ENCODE measurements around the gene LILRB3.
"Not testable (repeated sequence)": the region's sequence is repeated elsewhere in the genome, so short reads cannot be mapped to it uniquely, and the experiment has no call there.

LILRB3 gene

DNA sequence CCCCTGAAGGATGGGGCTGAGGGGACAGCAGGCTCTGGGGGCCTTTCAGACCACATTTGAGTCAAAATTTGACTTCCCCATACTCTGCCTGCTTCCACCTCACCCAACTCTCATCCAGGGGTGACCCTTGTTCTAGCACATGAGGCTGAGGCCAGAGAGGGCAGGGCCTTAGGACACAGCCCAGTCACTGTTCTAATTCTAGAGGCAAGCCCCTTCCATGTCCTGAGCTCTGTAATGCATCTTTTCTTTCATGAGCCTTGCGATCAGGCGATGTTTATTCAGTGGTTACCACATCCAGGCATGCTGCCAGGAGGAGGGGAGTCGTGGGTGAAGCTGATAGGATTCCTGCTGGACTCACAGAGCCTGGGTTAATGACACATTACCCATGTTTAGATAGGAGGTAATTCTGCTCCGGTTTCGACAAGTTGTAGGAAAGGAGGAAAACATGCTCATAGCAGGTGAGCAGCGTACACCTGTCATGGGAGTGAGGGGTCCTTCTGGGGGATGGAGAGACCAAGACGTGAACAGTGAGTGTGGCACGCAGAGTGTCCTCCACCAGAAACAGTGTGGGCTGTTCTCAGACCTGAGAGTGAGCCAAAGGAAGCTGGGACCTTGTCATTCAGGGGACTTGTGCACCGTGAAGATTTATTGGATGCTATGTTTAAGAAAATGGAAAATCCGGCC, 12.9 kb downstream of the LILRB3 start:
- DNase-seq (ENCODE audit: low spot score), result peak; percentile 97

- DNase-seq (ENCODE audit: low spot score), result no peak
Observed at GRCh38 chr19:54209058-54209810, 13.6 kb downstream of the LILRB3 start.

GRCh38 chr19:54208784-54209057, 14.1 kb downstream of the LILRB3 start:
- peak; percentile 22 for DNase-seq (ENCODE audit: low spot score)

GRCh38 chr19:54207983-54208783, 14.6 kb downstream of the LILRB3 start:
- peak; percentile 20 for DNase-seq (ENCODE audit: low spot score)

- DNase-seq (ENCODE audit: low spot score), result no peak
Observed at GRCh38 chr19:54207676-54207982, 15.2 kb downstream of the LILRB3 start.

- DNase-seq (ENCODE audit: low spot score), result not testable (repeated sequence)
Observed at GRCh38 chr19:54207193-54207592, 15.6 kb downstream of the LILRB3 start.

GRCh38 chr19:54206831-54207177, 16.0 kb downstream of the LILRB3 start:
- no peak for DNase-seq (ENCODE audit: low spot score)

GRCh38 chr19:54206030-54206830, 16.6 kb downstream of the LILRB3 start:
- no peak for DNase-seq (ENCODE audit: low spot score)

DNA sequence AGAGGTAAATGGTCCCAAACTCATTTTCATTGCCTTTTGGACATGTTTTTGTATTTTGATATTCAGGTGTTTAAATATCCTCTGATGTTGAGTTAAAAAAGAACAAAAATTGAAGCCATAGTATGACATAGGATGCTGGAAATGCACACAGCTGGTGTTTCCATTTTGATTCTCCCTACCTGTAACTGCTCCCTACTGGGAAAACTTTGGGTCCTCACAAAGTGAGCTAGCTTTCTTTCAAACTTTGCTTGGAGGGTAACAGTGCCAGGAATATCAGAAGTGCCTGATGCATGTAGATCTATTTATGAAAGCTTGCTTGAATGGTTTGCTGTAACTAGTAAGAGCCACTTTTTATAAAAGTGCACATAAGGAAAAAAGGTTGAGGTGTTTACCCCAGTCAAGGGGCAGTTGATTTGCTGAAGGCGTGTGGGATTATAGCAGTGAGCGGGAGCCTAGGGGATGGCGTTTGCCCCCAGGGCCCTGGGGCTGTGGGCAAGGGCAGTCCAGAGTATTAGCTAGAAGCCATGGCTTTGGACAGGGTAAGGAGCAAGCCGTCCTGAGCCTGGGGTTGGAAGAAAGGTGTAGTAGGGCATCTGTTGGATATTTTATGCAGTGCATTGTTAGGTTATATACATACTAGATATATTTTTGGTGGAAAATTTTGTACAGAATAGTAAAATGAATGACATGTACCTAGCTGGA, 17.9 kb downstream of the LILRB3 start:
- DNase-seq (ENCODE audit: low spot score), result no peak

GRCh38 chr19:54203151-54203611, 19.6 kb downstream of the LILRB3 start:
- peak; percentile 90 for DNase-seq (ENCODE audit: low spot score)

- peak; percentile 79 for DNase-seq (ENCODE audit: low spot score)
Observed at GRCh38 chr19:54201980-54202379, 20.8 kb downstream of the LILRB3 start.

DNA sequence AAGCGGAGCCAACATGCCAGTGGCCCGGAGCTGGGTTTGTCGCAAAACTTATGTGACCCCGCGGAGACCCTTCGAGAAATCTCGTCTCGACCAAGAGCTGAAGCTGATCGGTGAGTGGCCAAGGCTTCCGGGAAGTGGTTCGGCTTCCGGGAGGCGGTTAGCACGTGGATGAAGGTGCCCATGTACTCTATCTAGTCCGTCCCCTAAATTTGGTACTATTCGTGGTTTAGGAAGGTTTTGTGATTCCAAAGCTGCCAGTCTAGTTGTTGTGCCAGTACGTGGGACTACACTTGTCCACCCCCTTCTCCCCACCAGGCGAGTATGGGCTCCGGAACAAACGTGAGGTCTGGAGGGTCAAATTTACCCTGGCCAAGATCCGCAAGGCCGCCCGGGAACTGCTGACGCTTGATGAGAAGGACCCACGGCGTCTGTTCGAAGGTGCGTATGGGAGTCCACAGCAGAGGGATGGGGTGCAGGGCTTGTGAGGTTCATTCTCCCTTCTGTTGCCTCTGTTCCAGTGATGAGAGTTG, 21.6 kb downstream of the LILRB3 start:
- DNase-seq (ENCODE audit: low spot score), result no peak

GRCh38 chr19:54199401-54199800, 23.4 kb downstream of the LILRB3 start:
- DNase-seq (ENCODE audit: low spot score), result no peak

- no peak for DNase-seq (ENCODE audit: low spot score)
Observed at GRCh38 chr19:54197121-54197520, 25.7 kb downstream of the LILRB3 start.

DNA sequence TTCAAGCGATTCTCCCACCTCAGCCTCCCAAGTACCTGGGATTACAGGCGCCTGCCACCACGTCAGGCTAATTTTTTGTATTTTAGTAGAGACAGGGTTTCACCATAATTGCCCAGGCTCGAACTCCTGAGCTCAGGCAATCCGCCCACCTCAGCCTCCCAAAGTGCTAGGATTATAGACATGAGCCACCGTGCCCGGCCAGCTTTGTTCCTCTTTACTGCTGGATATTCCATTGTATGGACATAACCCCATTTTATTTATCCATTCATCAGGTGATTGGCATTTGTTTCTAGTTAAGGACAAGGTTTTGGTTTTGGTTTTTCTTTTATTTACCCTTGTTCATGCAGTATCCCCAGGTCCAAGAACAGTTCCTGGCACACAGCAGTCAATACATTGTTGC, 26.3 kb downstream of the LILRB3 start:
- no peak for DNase-seq (ENCODE audit: low spot score)

DNA sequence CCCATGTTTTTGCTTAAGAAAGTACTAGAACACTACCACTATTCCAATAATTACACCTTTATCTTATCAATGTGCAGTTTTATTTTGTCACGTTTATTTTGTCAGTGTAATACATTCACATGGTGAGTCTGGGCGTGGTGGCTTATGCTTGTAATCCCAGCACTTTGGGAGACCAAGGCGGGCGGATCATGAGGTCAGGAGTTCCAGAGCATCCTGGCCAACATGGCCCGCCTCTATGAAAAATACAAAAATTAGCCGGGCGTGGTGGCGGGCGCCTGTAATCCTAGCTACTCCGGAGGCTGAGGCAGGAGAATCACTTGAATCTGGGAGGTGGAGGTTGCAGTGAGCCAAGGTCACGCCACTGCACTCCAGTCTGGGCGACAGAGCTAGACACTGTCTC, 28.3 kb downstream of the LILRB3 start:
- DNase-seq (ENCODE audit: low spot score), result not testable (repeated sequence)

DNA sequence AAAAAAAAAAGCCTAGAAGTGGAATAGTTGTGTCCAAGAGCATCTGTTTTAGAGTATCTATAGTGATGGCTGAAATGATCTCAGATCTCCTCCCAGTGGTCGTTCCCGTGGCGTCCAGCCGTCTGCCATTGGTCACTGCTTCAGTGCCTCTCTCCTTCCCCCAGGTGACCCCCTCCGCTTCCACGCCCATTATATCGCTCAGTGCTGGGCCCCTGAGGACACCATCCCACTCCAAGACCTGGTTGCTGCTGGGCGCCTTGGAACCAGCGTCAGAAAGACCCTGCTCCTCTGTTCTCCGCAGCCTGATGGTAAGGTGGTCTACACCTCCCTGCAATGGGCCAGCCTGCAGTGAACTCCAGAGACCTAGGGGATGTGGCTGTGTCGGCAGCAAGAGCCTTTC, 29.8 kb downstream of the LILRB3 start:
- no peak for DNase-seq (ENCODE audit: low spot score)

GRCh38 chr19:54191811-54192453, 30.9 kb downstream of the LILRB3 start:
- no peak for DNase-seq (ENCODE audit: low spot score)

DNA sequence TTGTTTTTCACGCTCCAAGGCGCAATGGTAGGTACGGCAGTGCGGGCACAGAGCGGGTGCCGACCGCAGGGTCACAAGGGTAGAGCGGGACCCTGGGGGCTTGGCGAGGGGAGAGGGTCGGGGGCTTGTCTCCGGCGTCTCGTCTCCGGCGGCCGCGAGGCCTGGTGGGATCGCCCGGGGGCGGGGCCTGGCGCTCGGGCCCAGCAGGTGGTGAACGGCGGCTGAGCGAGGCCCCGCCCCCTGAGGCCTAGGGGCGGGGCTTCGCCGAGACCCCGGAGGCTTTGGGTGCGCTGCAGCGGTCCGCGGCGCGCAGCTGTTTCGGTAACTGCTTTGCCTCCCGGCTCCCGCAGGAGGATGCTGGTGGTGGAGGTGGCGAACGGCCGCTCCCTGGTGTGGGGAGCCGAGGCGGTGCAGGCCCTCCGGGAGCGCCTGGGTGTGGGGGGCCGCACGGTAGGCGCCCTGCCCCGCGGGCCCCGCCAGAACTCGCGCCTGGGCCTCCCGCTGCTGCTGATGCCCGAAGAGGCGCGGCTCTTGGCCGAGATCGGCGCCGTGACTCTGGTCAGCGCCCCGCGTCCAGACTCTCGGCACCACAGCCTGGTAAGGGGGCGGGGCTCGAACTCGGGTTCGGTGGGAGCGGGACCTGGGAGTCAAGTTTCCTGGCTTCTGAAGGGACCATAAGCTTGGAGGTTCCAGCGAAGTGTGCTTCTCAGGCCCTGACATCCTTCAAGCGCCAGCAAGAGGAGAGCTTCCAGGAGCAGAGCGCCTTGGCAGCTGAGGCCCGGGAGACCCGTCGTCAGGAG, 31.6 kb downstream of the LILRB3 start, which contains the start of gene TSEN34:
Gene TSEN34 (plus strand): TSS at position 298 of the 800 bp plus-strand sequence. CDS start 57 bp downstream, at position 355.
- DNase-seq (ENCODE audit: low spot score), result peak; percentile 86

DNA sequence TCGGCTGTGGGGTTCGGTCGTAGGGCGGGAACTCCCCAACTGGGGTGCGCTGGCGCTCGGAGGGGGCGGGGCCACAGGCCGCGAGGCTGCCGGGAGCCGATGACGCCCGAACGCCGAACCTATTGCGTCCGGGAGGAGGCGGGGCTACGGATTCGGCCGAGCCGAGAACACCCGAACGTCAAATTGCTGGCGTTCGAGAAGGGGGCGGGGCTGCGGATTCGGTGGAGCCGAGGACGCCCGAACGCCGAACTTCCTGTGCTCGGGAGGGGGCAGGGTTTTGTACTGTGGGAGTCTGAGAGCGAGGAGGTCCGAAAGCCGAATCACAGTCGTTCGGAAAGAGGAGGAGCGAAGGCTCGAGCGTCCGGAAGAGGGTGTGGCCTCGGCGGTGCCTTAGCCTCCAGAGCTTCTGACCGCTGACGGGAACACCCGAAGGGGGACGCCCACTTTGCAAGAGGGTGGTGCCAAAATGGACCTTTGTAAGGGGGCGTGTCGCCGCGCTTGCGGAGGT, 32.2 kb downstream of the LILRB3 start:
- peak; percentile 100 for DNase-seq (ENCODE audit: low spot score)

Data from kidney tubule cell (primary cell).